HepG2 (cell line): ENCODE measurements around the gene TIAM2. TPM values are rescaled to one million over a fixed set of nuclear protein-coding genes. Genes with fewer than 3 reads are reported as not detected.

Source experiments
- ATAC-seq: fragments of 200-7000 bp; cut with Tn5 transposase; 3 replicates; pipeline ENCODE4 v1.9.1; 2020; ENCODE audit warnings: mild to moderate bottlenecking, moderate library complexity
- BruUV-seq: library from RNA; stranded (reverse); fragments of 400-500 nt; replicated peaks from 2 replicates; lab custom pipeline; 2021; lab: Mats Ljungman, UMichigan
- CTCF ChIA-PET: fragments of 300-600 bp; formaldehyde crosslinking; extraction: SDS; loops from one replicate; lab custom pipeline; 2021; ENCODE audit warnings: low total read pairs, inconsistent platforms, low intra/inter-chr PET ratio; lab: Yijun Ruan, JAX
- POLR2A ChIA-PET: fragments of 350-600 bp; sonication (Branson Sonifier 250); formaldehyde crosslinking; loops from one replicate; lab custom pipeline; 2020; ENCODE audit warnings: antibody characterized with exemption, inconsistent platforms; lab: Yijun Ruan, JAX
- DNase-seq: peaks from one replicate; pipeline ENCODE4 v3.0.0-alpha.2; 2015; ENCODE audit warnings: low spot score
- FAIRE-seq: peaks from 3 replicates; lab custom pipeline; 2011; peaks lifted over from hg19 to GRCh38; lab: Jason Lieb, UNC
- H2AFZ ChIP-seq: one replicate; pipeline ENCODE4 v1.6.1; 2011; ENCODE audit warnings: low read length, inconsistent platforms
- H3K27ac ChIP-seq: fragments of 300-600 bp; 3 replicates; pipeline ENCODE4 v1.8.0; 2011; ENCODE audit warnings: mixed run types, mild to moderate bottlenecking, mixed read lengths, low read length, inconsistent platforms; ENCODE audit not compliant: insufficient read depth; ENCODE audit errors: extremely low read length
- H3K27me3 ChIP-seq, 2 experiments: fragments of 200-600 bp in 1 of 2; 2 replicates in 1 of 2; 3 replicates in 1 of 2; pipeline versions ENCODE4 v1.6.0 to v1.8.0; 2011; ENCODE audit warnings: low read length in 2 of 2, mild to moderate bottlenecking in 2 of 2, moderate library complexity in 2 of 2, inconsistent platforms in 1 of 2; ENCODE audit not compliant: insufficient read depth in 2 of 2, control insufficient read depth in 1 of 2
- H3K36me3 ChIP-seq, 2 experiments: fragments of 200-600 bp in 1 of 2; replicated peaks in 1 of 2; 2 replicates in 1 of 2; 3 replicates in 1 of 2; pipeline versions ENCODE4 v1.5.1 to v1.8.0; 2011; ENCODE audit warnings: low read length in 2 of 2, inconsistent platforms in 1 of 2; ENCODE audit not compliant: insufficient read depth in 2 of 2, control insufficient read depth in 1 of 2
- H3K4me1 ChIP-seq: 2 replicates; pipeline ENCODE4 v1.5.1; 2012; ENCODE audit warnings: low read length, inconsistent platforms; ENCODE audit not compliant: insufficient read depth
- H3K4me2 ChIP-seq: 2 replicates; pipeline ENCODE4 v1.6.0; 2011; ENCODE audit warnings: low read depth, low read length, inconsistent platforms
- H3K4me3 ChIP-seq, 3 experiments: fragments of 200-600 bp in 1 of 3; sonication (generic), shearing (Covaris generic) in 1 of 3; replicated peaks in 1 of 3; 2 replicates each; pipeline ENCODE4 v1.5.1; 2011 to 2016; ENCODE audit warnings: low read length in 3 of 3, inconsistent platforms in 2 of 3, low read depth in 2 of 3, mild to moderate bottlenecking in 2 of 3, control low read depth in 1 of 3, mixed read lengths in 1 of 3; ENCODE audit not compliant: insufficient read depth in 1 of 3
- H3K79me2 ChIP-seq: one replicate; pipeline ENCODE4 v1.6.1; 2011; ENCODE audit warnings: low read length, inconsistent platforms; ENCODE audit not compliant: insufficient read depth
- H3K9ac ChIP-seq: 2 replicates; pipeline ENCODE4 v1.6.0; 2011; ENCODE audit warnings: mild to moderate bottlenecking, low read depth, low read length, inconsistent platforms; ENCODE audit not compliant: insufficient read depth
- H3K9me3 ChIP-seq: 2 replicates; pipeline ENCODE4 v1.5.1; 2012; ENCODE audit warnings: mild to moderate bottlenecking, low read length
- H4K20me1 ChIP-seq: 2 replicates; pipeline ENCODE4 v1.6.0; 2011; ENCODE audit warnings: inconsistent platforms, mild to moderate bottlenecking, low read length, moderate library complexity; ENCODE audit not compliant: insufficient read depth
- AHDC1 ChIP-seq: sonication (generic); formaldehyde crosslinking; IDR thresholded peaks from 2 replicates; pipeline ENCODE4 v1.5.1; 2020; ENCODE audit warnings: mild to moderate bottlenecking, missing genetic modification reagents, borderline replicate concordance
- DBP ChIP-seq: sonication (generic); formaldehyde crosslinking; IDR thresholded peaks from 2 replicates; pipeline ENCODE4 v1.4.0; 2020; ENCODE audit warnings: missing genetic modification reagents; ENCODE audit errors: not compliant biosample characterization
- HNRNPK ChIP-seq: fragments of 200-400 bp; formaldehyde crosslinking; IDR thresholded peaks from 2 replicates; pipeline ENCODE4 v1.6.1; 2018; ENCODE audit warnings: low read length, low read depth, moderate library complexity, mild to moderate bottlenecking; ENCODE audit not compliant: poor library complexity, severe bottlenecking
- NCOR1 ChIP-seq: fragments of 200-600 bp; sonication (generic); IDR thresholded peaks from 2 replicates; pipeline ENCODE4 v1.7.0; 2017; ENCODE audit warnings: antibody characterized with exemption, low read length, borderline replicate concordance
- PCBP1 ChIP-seq: fragments of 200-400 bp; formaldehyde crosslinking; IDR thresholded peaks from 2 replicates; pipeline ENCODE4 v1.6.1; 2017; ENCODE audit warnings: mild to moderate bottlenecking, low read depth, low read length, borderline replicate concordance
- PCBP2 ChIP-seq: fragments of 200-400 bp; formaldehyde crosslinking; optimal IDR thresholded peaks from 2 replicates; pipeline ENCODE3; 2018; ENCODE audit warnings: low read length, low read depth; ENCODE audit not compliant: poor library complexity, severe bottlenecking
- ZNF503 ChIP-seq: sonication (generic); formaldehyde crosslinking; IDR thresholded peaks from 2 replicates; pipeline ENCODE4 v1.4.0; 2020; ENCODE audit warnings: missing genetic modification reagents
- ZNF577 ChIP-seq: sonication (generic); formaldehyde crosslinking; IDR thresholded peaks from 2 replicates; pipeline ENCODE4 v1.4.0; 2020; ENCODE audit warnings: mild to moderate bottlenecking, low read depth, missing genetic modification reagents, borderline replicate concordance
- WGBS: methylation state at CpG from one replicate; pipeline ENCODE4 v1.1.6; 2017; ENCODE audit warnings: low lambda C conversion rate; 5-methylcytosine and 5-hydroxymethylcytosine counted together
- in situ Hi-C: cut with HindIII; loops from 2 replicates; pipeline ENCODE4 v1.10.0; 2017; ENCODE audit warnings: low pct_unique_long_range_greater_than_20kb; ENCODE audit not compliant: extremely low pct_ligation_motif_present
- intact Hi-C: fragments of 100-400 bp; cut with micrococcal nuclease; formaldehyde crosslinking; loops from one replicate; pipeline ENCODE4 v1.10.0; 2022; ENCODE audit not compliant: unreplicated experiment
- polyA plus RNA-seq, 8 experiments: library from polyadenylated mRNA; depleted of rRNA in 3 of 8; stranded (reverse) in 7 of 8; unstranded in 1 of 8; fragments of >200 nt; fragmentation: Illumina TruSeq in 4 of 8; extraction: Trizol in 4 of 8; gene quantifications; 2 replicates each; pipeline versions ENCODE4 v1.2.1 to v1.2.3, GENCODE V29; 2011 to 2016; ENCODE audit warnings: low read depth in 4 of 8, missing spikeins in 1 of 8, mixed read lengths in 1 of 8; ENCODE audit not compliant: insufficient read depth in 1 of 8
- total RNA-seq, 5 experiments: library from RNA; depleted of rRNA; stranded (reverse); fragments of >200 nt; fragmentation: Illumina TruSeq; extraction: Trizol; gene quantifications; 2 replicates each; pipeline ENCODE4 v1.2.3, GENCODE V29; 2016; ENCODE audit warnings: low read depth in 1 of 5

The TIAM2 gene
- total and polyA plus RNA-seq, 2 of the 13 experiments (the other 11 are each of a cell fraction or from before 2014, with no cell fraction given) = 4.1 to 4.5 TPM

- no peak for TF ChIP-seq AHDC1 (CRISPR knock-in tag)
- no peak for TF ChIP-seq NCOR1
- no peak for TF ChIP-seq ZNF577 (CRISPR knock-in tag)
These were observed 126.6 kb downstream of the TIAM2 start (continued) for GRCh38 chr6:155121699-155122098.

- DNase-seq (no peak), FAIRE-seq (no peak), ATAC-seq (no peak)
- Histone ChIP-seq H3K4me1 (peaks cover 22% of the 10 kb centered on the region), H2AFZ (no peak overlapping the region), H3K9ac (no peak overlapping the region), H4K20me1 (no peaks in the 10 kb centered on the region), H3K27me3 (no peaks in the 10 kb centered on the region), H3K4me3 (no peak overlapping the region), H3K4me2 (no peak overlapping the region), H3K9me3 (no peaks in the 10 kb centered on the region), H3K27ac (no peak overlapping the region), H3K79me2 (no peaks in the 10 kb centered on the region), H3K36me3 (no peaks in the 10 kb centered on the region)
- intact Hi-C loops = no loop called here
- 67% methylated on average over 6 of the region's 6 CpGs for WGBS
- in situ Hi-C loops = no loop called here
- TF ChIP-seq HNRNPK (peak; percentile 99), PCBP1 (0 out of 2 replicates have a peak, but pooled peaks have one; percentile 58), ZNF503 (CRISPR knock-in tag) (no peak), DBP (CRISPR knock-in tag) (no peak), PCBP2 (peak; percentile 97)
- ChIA-PET CTCF (no interaction called here), POLR2A (no interaction called here)
- no TSS peak for BruUV-seq
These were observed 127.3 kb downstream of the TIAM2 start for GRCh38 chr6:155122199-155122950.
